DND-41 (cell line): ENCODE measurements around the gene SMC1B.

ENCODE experiments used
- CTCF ChIP-seq: IDR thresholded peaks from 2 replicates; pipeline ENCODE4 v1.5.1; 2012; ENCODE audit warnings: borderline replicate concordance, low read length, moderate library complexity, mild to moderate bottlenecking; ENCODE audit not compliant: poor library complexity, severe bottlenecking; ENCODE audit errors: extremely low read depth
- EZH2 ChIP-seq: IDR thresholded peaks from 3 replicates; pipeline ENCODE4 v1.6.1; 2012; ENCODE audit warnings: borderline replicate concordance, low read depth, mild to moderate bottlenecking, moderate library complexity, low read length, inconsistent platforms; ENCODE audit not compliant: severe bottlenecking

DNA sequence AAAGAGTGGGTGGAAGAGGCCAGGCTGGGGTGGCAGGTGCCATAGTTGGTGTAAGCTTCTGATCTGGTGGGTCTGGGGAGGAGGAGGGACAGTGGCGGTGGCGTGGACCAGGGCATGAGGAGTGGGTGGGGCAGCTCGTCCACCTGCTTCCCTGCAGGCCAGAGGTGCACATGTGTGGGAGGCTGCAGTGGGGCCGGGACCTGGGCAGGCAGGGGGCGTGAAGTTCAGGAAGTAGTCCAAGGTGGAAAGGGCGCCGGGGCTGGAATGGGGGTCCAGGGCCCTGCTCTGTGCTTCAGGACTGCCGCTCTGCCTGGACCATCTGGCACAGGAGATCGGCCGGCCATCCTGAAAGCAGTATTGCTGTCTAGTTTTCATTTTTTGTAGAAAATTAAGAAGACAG, 16.0 kb upstream of the SMC1B start:
- no peak for TF ChIP-seq CTCF
- no peak for TF ChIP-seq EZH2
